ENCODE measurements around the gene CD22. TPM values are rescaled to one million over a fixed set of nuclear protein-coding genes. Genes with fewer than 3 reads are reported as not detected.

CD22 gene
- total and polyA plus RNA-seq, 2 of the 8 experiments (the other 6 are each of a cell fraction or from before 2014, with no cell fraction given), result 0.06 to 0.60 TPM

DNA sequence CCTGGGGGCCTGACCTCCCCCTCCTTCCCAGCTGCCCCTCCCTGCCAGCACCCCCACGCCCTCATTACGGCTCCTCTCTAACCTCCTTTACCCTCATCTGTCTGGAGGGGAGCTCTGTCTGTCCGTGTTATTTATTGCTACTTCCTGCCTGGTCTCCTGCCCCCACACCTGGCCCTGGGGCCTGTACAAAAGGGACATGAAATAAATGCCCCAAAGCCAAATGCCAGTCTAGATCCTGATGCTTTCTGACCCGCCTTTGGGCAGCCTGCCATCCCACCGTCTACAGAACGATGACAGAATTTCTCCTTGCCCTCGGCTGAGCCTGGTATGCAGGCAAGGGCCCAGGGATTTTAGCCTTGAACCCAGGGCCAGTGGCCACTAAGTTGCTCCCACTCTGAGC lies 15.4 kb upstream of the CD22 start (continued):
- TF ChIP-seq, protein P1, sequence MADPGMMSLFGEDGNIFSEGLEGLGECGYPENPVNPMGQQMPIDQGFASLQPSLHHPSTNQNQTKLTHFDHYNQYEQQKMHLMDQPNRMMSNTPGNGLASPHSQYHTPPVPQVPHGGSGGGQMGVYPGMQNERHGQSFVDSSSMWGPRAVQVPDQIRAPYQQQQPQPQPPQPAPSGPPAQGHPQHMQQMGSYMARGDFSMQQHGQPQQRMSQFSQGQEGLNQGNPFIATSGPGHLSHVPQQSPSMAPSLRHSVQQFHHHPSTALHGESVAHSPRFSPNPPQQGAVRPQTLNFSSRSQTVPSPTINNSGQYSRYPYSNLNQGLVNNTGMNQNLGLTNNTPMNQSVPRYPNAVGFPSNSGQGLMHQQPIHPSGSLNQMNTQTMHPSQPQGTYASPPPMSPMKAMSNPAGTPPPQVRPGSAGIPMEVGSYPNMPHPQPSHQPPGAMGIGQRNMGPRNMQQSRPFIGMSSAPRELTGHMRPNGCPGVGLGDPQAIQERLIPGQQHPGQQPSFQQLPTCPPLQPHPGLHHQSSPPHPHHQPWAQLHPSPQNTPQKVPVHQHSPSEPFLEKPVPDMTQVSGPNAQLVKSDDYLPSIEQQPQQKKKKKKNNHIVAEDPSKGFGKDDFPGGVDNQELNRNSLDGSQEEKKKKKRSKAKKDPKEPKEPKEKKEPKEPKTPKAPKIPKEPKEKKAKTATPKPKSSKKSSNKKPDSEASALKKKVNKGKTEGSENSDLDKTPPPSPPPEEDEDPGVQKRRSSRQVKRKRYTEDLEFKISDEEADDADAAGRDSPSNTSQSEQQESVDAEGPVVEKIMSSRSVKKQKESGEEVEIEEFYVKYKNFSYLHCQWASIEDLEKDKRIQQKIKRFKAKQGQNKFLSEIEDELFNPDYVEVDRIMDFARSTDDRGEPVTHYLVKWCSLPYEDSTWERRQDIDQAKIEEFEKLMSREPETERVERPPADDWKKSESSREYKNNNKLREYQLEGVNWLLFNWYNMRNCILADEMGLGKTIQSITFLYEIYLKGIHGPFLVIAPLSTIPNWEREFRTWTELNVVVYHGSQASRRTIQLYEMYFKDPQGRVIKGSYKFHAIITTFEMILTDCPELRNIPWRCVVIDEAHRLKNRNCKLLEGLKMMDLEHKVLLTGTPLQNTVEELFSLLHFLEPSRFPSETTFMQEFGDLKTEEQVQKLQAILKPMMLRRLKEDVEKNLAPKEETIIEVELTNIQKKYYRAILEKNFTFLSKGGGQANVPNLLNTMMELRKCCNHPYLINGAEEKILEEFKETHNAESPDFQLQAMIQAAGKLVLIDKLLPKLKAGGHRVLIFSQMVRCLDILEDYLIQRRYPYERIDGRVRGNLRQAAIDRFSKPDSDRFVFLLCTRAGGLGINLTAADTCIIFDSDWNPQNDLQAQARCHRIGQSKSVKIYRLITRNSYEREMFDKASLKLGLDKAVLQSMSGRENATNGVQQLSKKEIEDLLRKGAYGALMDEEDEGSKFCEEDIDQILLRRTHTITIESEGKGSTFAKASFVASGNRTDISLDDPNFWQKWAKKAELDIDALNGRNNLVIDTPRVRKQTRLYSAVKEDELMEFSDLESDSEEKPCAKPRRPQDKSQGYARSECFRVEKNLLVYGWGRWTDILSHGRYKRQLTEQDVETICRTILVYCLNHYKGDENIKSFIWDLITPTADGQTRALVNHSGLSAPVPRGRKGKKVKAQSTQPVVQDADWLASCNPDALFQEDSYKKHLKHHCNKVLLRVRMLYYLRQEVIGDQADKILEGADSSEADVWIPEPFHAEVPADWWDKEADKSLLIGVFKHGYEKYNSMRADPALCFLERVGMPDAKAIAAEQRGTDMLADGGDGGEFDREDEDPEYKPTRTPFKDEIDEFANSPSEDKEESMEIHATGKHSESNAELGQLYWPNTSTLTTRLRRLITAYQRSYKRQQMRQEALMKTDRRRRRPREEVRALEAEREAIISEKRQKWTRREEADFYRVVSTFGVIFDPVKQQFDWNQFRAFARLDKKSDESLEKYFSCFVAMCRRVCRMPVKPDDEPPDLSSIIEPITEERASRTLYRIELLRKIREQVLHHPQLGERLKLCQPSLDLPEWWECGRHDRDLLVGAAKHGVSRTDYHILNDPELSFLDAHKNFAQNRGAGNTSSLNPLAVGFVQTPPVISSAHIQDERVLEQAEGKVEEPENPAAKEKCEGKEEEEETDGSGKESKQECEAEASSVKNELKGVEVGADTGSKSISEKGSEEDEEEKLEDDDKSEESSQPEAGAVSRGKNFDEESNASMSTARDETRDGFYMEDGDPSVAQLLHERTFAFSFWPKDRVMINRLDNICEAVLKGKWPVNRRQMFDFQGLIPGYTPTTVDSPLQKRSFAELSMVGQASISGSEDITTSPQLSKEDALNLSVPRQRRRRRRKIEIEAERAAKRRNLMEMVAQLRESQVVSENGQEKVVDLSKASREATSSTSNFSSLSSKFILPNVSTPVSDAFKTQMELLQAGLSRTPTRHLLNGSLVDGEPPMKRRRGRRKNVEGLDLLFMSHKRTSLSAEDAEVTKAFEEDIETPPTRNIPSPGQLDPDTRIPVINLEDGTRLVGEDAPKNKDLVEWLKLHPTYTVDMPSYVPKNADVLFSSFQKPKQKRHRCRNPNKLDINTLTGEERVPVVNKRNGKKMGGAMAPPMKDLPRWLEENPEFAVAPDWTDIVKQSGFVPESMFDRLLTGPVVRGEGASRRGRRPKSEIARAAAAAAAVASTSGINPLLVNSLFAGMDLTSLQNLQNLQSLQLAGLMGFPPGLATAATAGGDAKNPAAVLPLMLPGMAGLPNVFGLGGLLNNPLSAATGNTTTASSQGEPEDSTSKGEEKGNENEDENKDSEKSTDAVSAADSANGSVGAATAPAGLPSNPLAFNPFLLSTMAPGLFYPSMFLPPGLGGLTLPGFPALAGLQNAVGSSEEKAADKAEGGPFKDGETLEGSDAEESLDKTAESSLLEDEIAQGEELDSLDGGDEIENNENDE (IDR thresholded peaks at IDR 0.05; ENCODE audit: insufficient replicate concordance, low read length), result no peak
- TF ChIP-seq SP4 (IDR thresholded peaks at IDR 0.05; ENCODE audit: low read length) (no peak), POLR2AphosphoS5 (IDR thresholded peaks at IDR 0.05; ENCODE audit: low read depth, low read length) (no peak)

Measured in H1 (cell line).